ENCODE data around the gene C2CD2. TPM values are rescaled to one million over a fixed set of nuclear protein-coding genes. Genes with fewer than 3 reads are reported as not detected.

The C2CD2 gene
- total RNA-seq, 2 donors from 2014 or later, result 26.3 to 28.7 TPM

- no peaks in the 10 kb centered on the region for H3K36me3 ChIP-seq (ENCODE audit: control insufficient read depth, insufficient read depth, low read length)
- no peak overlapping the region for H3K27ac ChIP-seq (ENCODE audit: low read depth, low read length)
- Mint-ChIP-seq H3K36me3 (ENCODE audit: low read depth) (peaks cover 2% of the 10 kb centered on the region), H3K4me1 (peaks cover 16% of the 10 kb centered on the region), H3K27ac (no peak overlapping the region), H3K9me3 (no peaks in the 10 kb centered on the region), H3K27me3 (ENCODE audit: insufficient read depth) (no peaks in the 10 kb centered on the region), H3K4me3 (peak overlapping the region; percentile 71)
- H3K4me1 ChIP-seq (ENCODE audit: control insufficient read depth, insufficient read depth, low read length), result peaks cover 5% of the 10 kb centered on the region
- no peak overlapping the region for H3K9ac ChIP-seq (ENCODE audit: extremely low read depth, low read length, poor library complexity, severe bottlenecking)
- no peaks in the 10 kb centered on the region for H3K9me3 ChIP-seq (ENCODE audit: control insufficient read depth, low read length)
- 96% methylated on average over 6 of the region's 6 CpGs for WGBS, 2 experiments (ENCODE audit: insufficient coverage in 1 of 2, insufficient read length in 1 of 2)
- H3K4me3 ChIP-seq (ENCODE audit: low read length), result no peak overlapping the region
- no peak for TF ChIP-seq CTCF (conservative IDR thresholded peaks at IDR 0.05)
- no peak for DNase-seq
- H3K27me3 ChIP-seq (ENCODE audit: control insufficient read depth, insufficient read depth, low read length, poor library complexity, severe bottlenecking), result no peaks in the 10 kb centered on the region
These were observed 72.8 kb downstream of the C2CD2 start for GRCh38 chr21:41881051-41881450.

- Histone ChIP-seq H3K36me3 (ENCODE audit: control insufficient read depth, insufficient read depth, low read length) (no peaks in the 10 kb centered on the region), H3K9ac (ENCODE audit: extremely low read depth, low read length, poor library complexity, severe bottlenecking) (no peak overlapping the region), H3K4me1 (ENCODE audit: control insufficient read depth, insufficient read depth, low read length) (peaks cover 5% of the 10 kb centered on the region), H3K27me3 (ENCODE audit: control insufficient read depth, insufficient read depth, low read length, poor library complexity, severe bottlenecking) (no peaks in the 10 kb centered on the region), H3K27ac (ENCODE audit: low read depth, low read length) (no peak overlapping the region), H3K9me3 (ENCODE audit: control insufficient read depth, low read length) (no peaks in the 10 kb centered on the region), H3K4me3 (ENCODE audit: low read length) (peak overlapping the region; percentile 85)
- no peak for DNase-seq
- H3K9me3 Mint-ChIP-seq, result no peaks in the 10 kb centered on the region
- peaks cover 2% of the 10 kb centered on the region for H3K36me3 Mint-ChIP-seq (ENCODE audit: low read depth)
- peaks cover 9% of the 10 kb centered on the region for H3K4me1 Mint-ChIP-seq
- H3K27ac Mint-ChIP-seq, result no peak overlapping the region
- TF ChIP-seq CTCF (conservative IDR thresholded peaks at IDR 0.05), result no peak
- H3K27me3 Mint-ChIP-seq (ENCODE audit: insufficient read depth), result no peaks in the 10 kb centered on the region
- H3K4me3 Mint-ChIP-seq, result peak overlapping the region; percentile 71
- 93 to 96% methylated on average over 8 to 9 of the region's 9 CpGs for WGBS, 2 experiments (ENCODE audit: insufficient coverage in 1 of 2, insufficient read length in 1 of 2)
These were observed 73.7 kb downstream of the C2CD2 start for GRCh38 chr21:41880153-41880552.

- Mint-ChIP-seq H3K27ac (peak within 1 kb of the TSS; percentile 86), H3K4me3 (peak within 1 kb of the TSS; percentile 71), H3K36me3 (ENCODE audit: low read depth) (peaks cover 2% of the 10 kb centered on the region), H3K9me3 (no peaks in the 10 kb centered on the region), H3K27me3 (ENCODE audit: insufficient read depth) (no peaks in the 10 kb centered on the region), H3K4me1 (peaks cover 9% of the 10 kb centered on the region)
- DNase-seq, result peak; percentile 93
- Histone ChIP-seq H3K4me3 (ENCODE audit: low read length) (peak within 1 kb of the TSS; percentile 94), H3K36me3 (ENCODE audit: control insufficient read depth, insufficient read depth, low read length) (no peaks in the 10 kb centered on the region), H3K9ac (ENCODE audit: extremely low read depth, low read length, poor library complexity, severe bottlenecking) (peak within 1 kb of the TSS; percentile 67), H3K27me3 (ENCODE audit: control insufficient read depth, insufficient read depth, low read length, poor library complexity, severe bottlenecking) (no peaks in the 10 kb centered on the region), H3K9me3 (ENCODE audit: control insufficient read depth, low read length) (no peaks in the 10 kb centered on the region), H3K4me1 (ENCODE audit: control insufficient read depth, insufficient read depth, low read length) (peaks cover 5% of the 10 kb centered on the region), H3K27ac (ENCODE audit: low read depth, low read length) (no peak within 1 kb of the TSS)
- no peak for TF ChIP-seq CTCF (conservative IDR thresholded peaks at IDR 0.05)
- 4 to 29% methylated on average over 8 to 88 of the region's 89 CpGs for WGBS, 2 experiments (ENCODE audit: insufficient coverage in 1 of 2, insufficient read length in 1 of 2)
These were observed 74.4 kb downstream of the C2CD2 start, which contains the start of gene PRDM15 for GRCh38 chr21:41879190-41879998. TSS of gene PRDM15 (minus strand) at chr21:41879344. CDS start at chr21:41860363, 18,981 bp downstream.
